Measurements from ENCODE around the gene ARHGAP28.
"Not testable (repeated sequence)": the region's sequence is repeated elsewhere in the genome, so short reads cannot be mapped to it uniquely, and the experiment has no call there.

The ARHGAP28 gene

GRCh38 chr18:6882401-6882800 is 152.9 kb downstream of the ARHGAP28 start:
- intact Hi-C loops (cut with DNase I), result loop anchor here (10.0 kb wide), 1 partner anchor 1018 kb away; no protein-coding TSS in a partner anchor

GRCh38 chr18:6885006-6885481 is 155.5 kb downstream of the ARHGAP28 start:
- DNase-seq, result no peak
- intact Hi-C loops (cut with DNase I), result loop anchor here (10.0 kb wide), 1 partner anchor 1020 kb away; no protein-coding TSS in a partner anchor

More at GRCh38 chr18:6882401-6882800, 152.9 kb downstream of the ARHGAP28 start:
- DNase-seq, result no peak

GRCh38 chr18:6885992-6886796 is 156.7 kb downstream of the ARHGAP28 start:
- intact Hi-C loops (cut with DNase I), result loop anchor here (2.0 to 10.0 kb wide), 2 partner anchors 343 to 1021 kb away; no protein-coding TSS in a partner anchor
- peak in 34 of 42 donors; percentile 22 to 80 (median 56) for DNase-seq

- intact Hi-C loops (cut with DNase I), result loop anchor here (2.0 to 10.0 kb wide), 2 partner anchors 344 to 1022 kb away; no protein-coding TSS in a partner anchor
- DNase-seq, result no peak
Observed at GRCh38 chr18:6886797-6887330, 157.3 kb downstream of the ARHGAP28 start.

GRCh38 chr18:6891788-6892187 is 162.3 kb downstream of the ARHGAP28 start:
- no peak for DNase-seq
- intact Hi-C loops (cut with DNase I), result no loop called here

GRCh38 chr18:6901286-6901926 is 171.9 kb downstream of the ARHGAP28 start:
- intact Hi-C loops (cut with DNase I), result no loop called here

GRCh38 chr18:6917072-6917471 is 187.6 kb downstream of the ARHGAP28 start:
- DNase-seq, result no peak
- intact Hi-C loops (cut with DNase I), result no loop called here

More at GRCh38 chr18:6901286-6901926, 171.9 kb downstream of the ARHGAP28 start:
- DNase-seq, result no peak

GRCh38 chr18:6920099-6920955 is 190.8 kb downstream of the ARHGAP28 start:
- peak in 32 of 42 donors; percentile 15 to 81 (median 50) for DNase-seq
- intact Hi-C loops (cut with DNase I), result no loop called here

- DNase-seq, result no peak
- intact Hi-C loops (cut with DNase I), result no loop called here
Observed at GRCh38 chr18:6921571-6921970, 192.1 kb downstream of the ARHGAP28 start.

GRCh38 chr18:6923220-6923619 is 193.7 kb downstream of the ARHGAP28 start:
- DNase-seq, result no peak
- intact Hi-C loops (cut with DNase I), result no loop called here

- intact Hi-C loops (cut with DNase I), result no loop called here
- DNase-seq, result no peak
Observed at GRCh38 chr18:6927153-6927552, 197.6 kb downstream of the ARHGAP28 start.

- intact Hi-C loops (cut with DNase I), result no loop called here
- no peak for DNase-seq
Observed at GRCh38 chr18:6928359-6928758, 198.8 kb downstream of the ARHGAP28 start.

GRCh38 chr18:6929370-6930102 is 200.0 kb downstream of the ARHGAP28 start:
- intact Hi-C loops (cut with DNase I), result no loop called here

GRCh38 chr18:6934859-6935258 is 205.3 kb downstream of the ARHGAP28 start:
- DNase-seq, result no peak
- intact Hi-C loops (cut with DNase I), result no loop called here

More at GRCh38 chr18:6929370-6930102, 200.0 kb downstream of the ARHGAP28 start:
- no peak for DNase-seq

GRCh38 chr18:6938003-6938402 is 208.5 kb downstream of the ARHGAP28 start:
- no peak for DNase-seq
- intact Hi-C loops (cut with DNase I), result no loop called here

GRCh38 chr18:6938403-6938802 is 208.9 kb downstream of the ARHGAP28 start:
- intact Hi-C loops (cut with DNase I); DNase-seq: not testable (repeated sequence)

- intact Hi-C loops (cut with DNase I), result no loop called here
Observed at GRCh38 chr18:6939972-6940371, 210.5 kb downstream of the ARHGAP28 start.

GRCh38 chr18:6940451-6940850 is 210.9 kb downstream of the ARHGAP28 start:
- DNase-seq, result no peak
- intact Hi-C loops (cut with DNase I), result no loop called here

More at GRCh38 chr18:6939972-6940371, 210.5 kb downstream of the ARHGAP28 start:
- no peak for DNase-seq
